ENCODE measurements around the gene IGSF21.

IGSF21 gene

GRCh38 chr1:18109756-18110597 lies 2.4 kb downstream of the IGSF21 start:
- TF ChIP-seq ZNF565 (CRISPR knock-in tag; conservative IDR thresholded peaks at IDR 0.05; ENCODE audit: low read depth) (no peak), PATZ1 (CRISPR knock-in tag; IDR thresholded peaks at IDR 0.05; ENCODE audit: borderline replicate concordance) (no peak), OSR1 (CRISPR knock-in tag; IDR thresholded peaks at IDR 0.05) (no peak)
- TF ChIP-seq, protein P1, sequence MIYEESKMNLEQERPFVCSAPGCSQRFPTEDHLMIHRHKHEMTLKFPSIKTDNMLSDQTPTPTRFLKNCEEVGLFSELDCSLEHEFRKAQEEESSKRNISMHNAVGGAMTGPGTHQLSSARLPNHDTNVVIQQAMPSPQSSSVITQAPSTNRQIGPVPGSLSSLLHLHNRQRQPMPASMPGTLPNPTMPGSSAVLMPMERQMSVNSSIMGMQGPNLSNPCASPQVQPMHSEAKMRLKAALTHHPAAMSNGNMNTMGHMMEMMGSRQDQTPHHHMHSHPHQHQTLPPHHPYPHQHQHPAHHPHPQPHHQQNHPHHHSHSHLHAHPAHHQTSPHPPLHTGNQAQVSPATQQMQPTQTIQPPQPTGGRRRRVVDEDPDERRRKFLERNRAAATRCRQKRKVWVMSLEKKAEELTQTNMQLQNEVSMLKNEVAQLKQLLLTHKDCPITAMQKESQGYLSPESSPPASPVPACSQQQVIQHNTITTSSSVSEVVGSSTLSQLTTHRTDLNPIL (CRISPR knock-in tag; IDR thresholded peaks at IDR 0.05; ENCODE audit: low read depth), result no peak
- peak; percentile 37; the same call in 2 of the 3 replicates for ATAC-seq

- TF ChIP-seq RARB (CRISPR knock-in tag; IDR thresholded peaks at IDR 0.05), result no peak
- TF ChIP-seq PATZ1 (CRISPR knock-in tag; IDR thresholded peaks at IDR 0.05; ENCODE audit: borderline replicate concordance), result no peak
- TF ChIP-seq, protein P2, sequence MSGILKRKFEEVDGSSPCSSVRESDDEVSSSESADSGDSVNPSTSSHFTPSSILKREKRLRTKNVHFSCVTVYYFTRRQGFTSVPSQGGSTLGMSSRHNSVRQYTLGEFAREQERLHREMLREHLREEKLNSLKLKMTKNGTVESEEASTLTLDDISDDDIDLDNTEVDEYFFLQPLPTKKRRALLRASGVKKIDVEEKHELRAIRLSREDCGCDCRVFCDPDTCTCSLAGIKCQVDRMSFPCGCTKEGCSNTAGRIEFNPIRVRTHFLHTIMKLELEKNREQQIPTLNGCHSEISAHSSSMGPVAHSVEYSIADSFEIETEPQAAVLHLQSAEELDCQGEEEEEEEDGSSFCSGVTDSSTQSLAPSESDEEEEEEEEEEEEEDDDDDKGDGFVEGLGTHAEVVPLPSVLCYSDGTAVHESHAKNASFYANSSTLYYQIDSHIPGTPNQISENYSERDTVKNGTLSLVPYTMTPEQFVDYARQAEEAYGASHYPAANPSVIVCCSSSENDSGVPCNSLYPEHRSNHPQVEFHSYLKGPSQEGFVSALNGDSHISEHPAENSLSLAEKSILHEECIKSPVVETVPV (CRISPR knock-in tag; IDR thresholded peaks at IDR 0.05), result no peak
- no peak for TF ChIP-seq TCF4 (CRISPR knock-in tag; IDR thresholded peaks at IDR 0.05; ENCODE audit: borderline replicate concordance)
- no peak for TF ChIP-seq OSR1 (CRISPR knock-in tag; IDR thresholded peaks at IDR 0.05)
- no peak for TF ChIP-seq ZNF70 (CRISPR knock-in tag; IDR thresholded peaks at IDR 0.05)
- no peak for TF ChIP-seq PPARA (CRISPR knock-in tag; IDR thresholded peaks at IDR 0.05; ENCODE audit: borderline replicate concordance)
- TF ChIP-seq, protein P1 (CRISPR knock-in tag; IDR thresholded peaks at IDR 0.05; ENCODE audit: low read depth), result no peak
- no peak for TF ChIP-seq CSDC2 (CRISPR knock-in tag; IDR thresholded peaks at IDR 0.05)
- TF ChIP-seq ZFP30 (CRISPR knock-in tag; IDR thresholded peaks at IDR 0.05), result no peak
- TF ChIP-seq SNAI2 (CRISPR knock-in tag; IDR thresholded peaks at IDR 0.05), result no peak
- TF ChIP-seq ARNTL (CRISPR knock-in tag; IDR thresholded peaks at IDR 0.05; ENCODE audit: borderline replicate concordance, low read depth), result no peak
- TF ChIP-seq BACH2 (CRISPR knock-in tag; IDR thresholded peaks at IDR 0.05; ENCODE audit: borderline replicate concordance), result no peak
- ATAC-seq, result no peak
Observed at GRCh38 chr1:18110598-18110939, 3.0 kb downstream of the IGSF21 start.

DNA sequence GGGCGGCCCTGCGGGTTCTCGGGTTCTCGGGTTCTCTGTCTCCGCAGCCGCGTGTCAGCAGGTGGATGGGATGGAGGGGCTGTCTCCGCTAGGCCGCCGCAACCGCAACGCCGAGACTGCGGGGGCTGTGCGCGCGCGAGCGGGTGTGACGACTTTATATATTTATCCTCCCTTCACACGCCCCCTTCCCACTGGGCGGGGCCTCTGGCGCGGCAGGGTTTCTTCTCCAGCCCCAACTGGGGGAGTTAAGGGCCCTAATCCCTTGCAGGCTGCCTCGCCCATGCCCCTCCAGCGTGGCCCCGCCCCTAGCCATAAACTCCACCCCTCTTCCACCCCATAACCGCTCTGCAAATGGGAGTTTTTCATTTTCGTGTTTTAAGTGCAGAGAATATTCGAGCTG lies 3.4 kb downstream of the IGSF21 start:
- TF ChIP-seq, protein P2 (CRISPR knock-in tag; IDR thresholded peaks at IDR 0.05), result no peak
- TF ChIP-seq TCF4 (CRISPR knock-in tag; IDR thresholded peaks at IDR 0.05; ENCODE audit: borderline replicate concordance), result no peak
- TF ChIP-seq ISL1 (CRISPR knock-in tag; IDR thresholded peaks at IDR 0.05), result no peak
- no peak for TF ChIP-seq RARB (CRISPR knock-in tag; IDR thresholded peaks at IDR 0.05)
- no peak for TF ChIP-seq TOX (CRISPR knock-in tag; IDR thresholded peaks at IDR 0.05; ENCODE audit: borderline replicate concordance)
- TF ChIP-seq CSDC2 (CRISPR knock-in tag; IDR thresholded peaks at IDR 0.05), result no peak
- TF ChIP-seq ZNF8 (CRISPR knock-in tag; IDR thresholded peaks at IDR 0.05), result no peak
- no peak for TF ChIP-seq PATZ1 (CRISPR knock-in tag; IDR thresholded peaks at IDR 0.05; ENCODE audit: borderline replicate concordance)
- no peak for TF ChIP-seq ZFP30 (CRISPR knock-in tag; IDR thresholded peaks at IDR 0.05)
- TF ChIP-seq BACH2 (CRISPR knock-in tag; IDR thresholded peaks at IDR 0.05; ENCODE audit: borderline replicate concordance), result no peak
- TF ChIP-seq, protein P3, sequence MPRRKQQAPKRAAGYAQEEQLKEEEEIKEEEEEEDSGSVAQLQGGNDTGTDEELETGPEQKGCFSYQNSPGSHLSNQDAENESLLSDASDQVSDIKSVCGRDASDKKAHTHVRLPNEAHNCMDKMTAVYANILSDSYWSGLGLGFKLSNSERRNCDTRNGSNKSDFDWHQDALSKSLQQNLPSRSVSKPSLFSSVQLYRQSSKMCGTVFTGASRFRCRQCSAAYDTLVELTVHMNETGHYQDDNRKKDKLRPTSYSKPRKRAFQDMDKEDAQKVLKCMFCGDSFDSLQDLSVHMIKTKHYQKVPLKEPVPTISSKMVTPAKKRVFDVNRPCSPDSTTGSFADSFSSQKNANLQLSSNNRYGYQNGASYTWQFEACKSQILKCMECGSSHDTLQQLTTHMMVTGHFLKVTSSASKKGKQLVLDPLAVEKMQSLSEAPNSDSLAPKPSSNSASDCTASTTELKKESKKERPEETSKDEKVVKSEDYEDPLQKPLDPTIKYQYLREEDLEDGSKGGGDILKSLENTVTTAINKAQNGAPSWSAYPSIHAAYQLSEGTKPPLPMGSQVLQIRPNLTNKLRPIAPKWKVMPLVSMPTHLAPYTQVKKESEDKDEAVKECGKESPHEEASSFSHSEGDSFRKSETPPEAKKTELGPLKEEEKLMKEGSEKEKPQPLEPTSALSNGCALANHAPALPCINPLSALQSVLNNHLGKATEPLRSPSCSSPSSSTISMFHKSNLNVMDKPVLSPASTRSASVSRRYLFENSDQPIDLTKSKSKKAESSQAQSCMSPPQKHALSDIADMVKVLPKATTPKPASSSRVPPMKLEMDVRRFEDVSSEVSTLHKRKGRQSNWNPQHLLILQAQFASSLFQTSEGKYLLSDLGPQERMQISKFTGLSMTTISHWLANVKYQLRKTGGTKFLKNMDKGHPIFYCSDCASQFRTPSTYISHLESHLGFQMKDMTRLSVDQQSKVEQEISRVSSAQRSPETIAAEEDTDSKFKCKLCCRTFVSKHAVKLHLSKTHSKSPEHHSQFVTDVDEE (CRISPR knock-in tag; IDR thresholded peaks at IDR 0.05), result no peak
- no peak for ATAC-seq

All from SK-N-SH treated with all-trans-retinoic acid at 6 μM for 48 hours (cell line).